Fibroblast of skin of right quadriceps (primary cell): ENCODE data around the gene ZNF672.

Experiments used
- DNase-seq: peaks from one replicate; pipeline ENCODE4 v3.0.0-alpha.2; 2013

ZNF672 gene

GRCh38 chr1:248837045-248837780 is 811 bp upstream of the ZNF672 start:
- no peak for DNase-seq

GRCh38 chr1:248838357-248839167 is 538 bp downstream of the ZNF672 start:
- DNase-seq = peak; percentile 71

- DNase-seq = no peak
Observed at GRCh38 chr1:248839168-248839555, 1.1 kb downstream of the ZNF672 start.

GRCh38 chr1:248840946-248841345 is 2.9 kb downstream of the ZNF672 start:
- DNase-seq = peak; percentile 34

GRCh38 chr1:248841702-248842395 is 3.8 kb downstream of the ZNF672 start:
- DNase-seq = peak; percentile 65

- no peak for DNase-seq
Observed at GRCh38 chr1:248842781-248843331, 4.8 kb downstream of the ZNF672 start.

- no peak for DNase-seq
Observed at GRCh38 chr1:248843687-248844086, 5.7 kb downstream of the ZNF672 start.

GRCh38 chr1:248844526-248844925 is 6.5 kb downstream of the ZNF672 start:
- no peak for DNase-seq

GRCh38 chr1:248847181-248847955 is 9.3 kb downstream of the ZNF672 start:
- no peak for DNase-seq

GRCh38 chr1:248847956-248848561 is 10.0 kb downstream of the ZNF672 start:
- DNase-seq = no peak

GRCh38 chr1:248848602-248849001 is 10.6 kb downstream of the ZNF672 start:
- DNase-seq = no peak

GRCh38 chr1:248849152-248849551 is 11.1 kb downstream of the ZNF672 start:
- DNase-seq = no peak

GRCh38 chr1:248849637-248850036 is 11.6 kb downstream of the ZNF672 start:
- no peak for DNase-seq

GRCh38 chr1:248850124-248850523 is 12.1 kb downstream of the ZNF672 start:
- DNase-seq = no peak

- no peak for DNase-seq
Observed at GRCh38 chr1:248850536-248851251, 12.7 kb downstream of the ZNF672 start.

- no peak for DNase-seq
Observed at GRCh38 chr1:248851390-248851789, 13.4 kb downstream of the ZNF672 start.

GRCh38 chr1:248852481-248853405 is 14.7 kb downstream of the ZNF672 start:
- DNase-seq = no peak

GRCh38 chr1:248853663-248854375 is 15.8 kb downstream of the ZNF672 start:
- DNase-seq = no peak

GRCh38 chr1:248855580-248855979 is 17.6 kb downstream of the ZNF672 start:
- DNase-seq = no peak

- no peak for DNase-seq
Observed at GRCh38 chr1:248856176-248856575, 18.2 kb downstream of the ZNF672 start.
